OCI-LY1 (cell line): Measurements from ENCODE around the gene UBR4.

ENCODE experiments used
- H2AFZ ChIP-seq: fragments of 200-600 bp; sonication (generic), shearing (Covaris generic); 2 replicates; pipeline ENCODE4 v1.6.0; 2014; ENCODE audit warnings: antibody characterized with exemption, mild to moderate bottlenecking, low read length
- H3F3A ChIP-seq: fragments of 200-600 bp; sonication (generic), shearing (Covaris generic); 2 replicates; pipeline ENCODE4 v1.6.0; 2014; ENCODE audit warnings: mild to moderate bottlenecking, antibody characterized with exemption, low read length, moderate library complexity; ENCODE audit not compliant: insufficient read depth
- H3K27ac ChIP-seq: fragments of 200-600 bp; sonication (generic); 2 replicates; pipeline ENCODE4 v1.5.1; 2014; ENCODE audit warnings: low read length, mixed run types, mild to moderate bottlenecking, low read depth; ENCODE audit not compliant: poor library complexity, severe bottlenecking
- H3K27me3 ChIP-seq: fragments of 200-600 bp; sonication (generic); 2 replicates; pipeline ENCODE4 v1.6.0; 2014; ENCODE audit warnings: antibody characterized with exemption, mild to moderate bottlenecking, low read length, moderate library complexity; ENCODE audit not compliant: insufficient read depth
- H3K36me3 ChIP-seq: fragments of 200-600 bp; sonication (generic); 2 replicates; pipeline ENCODE4 v1.6.1; 2014; ENCODE audit warnings: mild to moderate bottlenecking, antibody characterized with exemption, low read length, moderate library complexity, mixed read lengths; ENCODE audit not compliant: insufficient read depth
- H3K4me1 ChIP-seq: fragments of 200-600 bp; sonication (generic); 2 replicates; pipeline ENCODE4 v1.5.1; 2014; ENCODE audit warnings: mild to moderate bottlenecking, low read length, moderate library complexity; ENCODE audit not compliant: insufficient read depth, severe bottlenecking
- H3K4me2 ChIP-seq: fragments of 200-600 bp; sonication (generic), shearing (Covaris generic); 2 replicates; pipeline ENCODE4 v1.6.1; 2014; ENCODE audit warnings: low read length
- H3K4me3 ChIP-seq: fragments of 200-600 bp; sonication (generic); 2 replicates; pipeline ENCODE4 v1.5.1; 2014; ENCODE audit warnings: low read length, low read depth, mild to moderate bottlenecking, mixed read lengths; ENCODE audit not compliant: poor library complexity, severe bottlenecking
- H3K79me2 ChIP-seq: fragments of 200-600 bp; shearing (Covaris generic); 2 replicates; pipeline ENCODE4 v1.6.1; 2016; ENCODE audit warnings: mixed run types, low read length, mixed read lengths; ENCODE audit not compliant: insufficient read depth
- H3K9ac ChIP-seq: fragments of 200-600 bp; sonication (generic), shearing (Covaris generic); 2 replicates; pipeline ENCODE4 v1.6.1; 2014; ENCODE audit warnings: mild to moderate bottlenecking, low read length, mixed read lengths
- H3K9me2 ChIP-seq: fragments of 200-600 bp; sonication (generic), shearing (Covaris generic); 2 replicates; pipeline ENCODE4 v1.6.1; 2014; ENCODE audit warnings: low read depth, mild to moderate bottlenecking, low read length, mixed read lengths
- H3K9me3 ChIP-seq: fragments of 200-600 bp; shearing (Covaris generic); 2 replicates; pipeline ENCODE4 v1.6.1; 2014; ENCODE audit warnings: low read length, mixed read lengths
- H4K20me1 ChIP-seq: fragments of 200-600 bp; sonication (generic), shearing (Covaris generic); 2 replicates; pipeline ENCODE4 v1.6.0; 2016; ENCODE audit warnings: mild to moderate bottlenecking, low read length; ENCODE audit not compliant: insufficient read depth
- EZH2 ChIP-seq: fragments of 200-600 bp; sonication (generic), shearing (Covaris generic); IDR thresholded peaks from 2 replicates; pipeline ENCODE4 v1.8.0; 2017; ENCODE audit warnings: borderline replicate concordance, mixed run types, mild to moderate bottlenecking, antibody characterized with exemption, low read length, moderate library complexity, mixed read lengths
- TF ChIP-seq, protein P1 (sequence below): fragments of 200-600 bp; sonication (generic), shearing (Covaris generic); IDR thresholded peaks from 2 replicates; pipeline ENCODE4 v1.5.1; 2017; ENCODE audit warnings: mild to moderate bottlenecking, antibody characterized with exemption, low read length, moderate library complexity, mixed read lengths

The UBR4 gene

DNA sequence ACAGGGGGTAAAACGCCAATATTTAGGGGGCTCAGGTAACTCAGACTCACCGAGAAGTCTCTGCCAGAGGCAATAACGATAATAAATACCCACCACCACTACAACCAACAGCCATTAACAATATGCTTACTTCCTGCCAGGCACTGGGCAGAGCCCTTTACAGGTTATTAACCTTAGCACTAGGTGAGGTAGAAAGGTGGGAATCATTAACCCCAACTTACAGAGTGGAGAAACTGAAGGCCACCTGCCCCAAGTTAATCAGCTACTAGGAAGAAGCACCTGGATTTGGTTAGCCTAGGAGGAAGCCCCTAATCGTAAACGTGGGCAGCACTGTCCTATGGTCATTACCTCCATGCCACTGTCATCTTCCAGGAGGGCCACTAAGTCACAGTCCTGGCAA is 110.0 kb downstream of the UBR4 start:
- Histone ChIP-seq H3K36me3 (peaks cover 100% of the 10 kb centered on the region), H3K9me3 (no peaks in the 10 kb centered on the region)
- TF ChIP-seq, protein P1, sequence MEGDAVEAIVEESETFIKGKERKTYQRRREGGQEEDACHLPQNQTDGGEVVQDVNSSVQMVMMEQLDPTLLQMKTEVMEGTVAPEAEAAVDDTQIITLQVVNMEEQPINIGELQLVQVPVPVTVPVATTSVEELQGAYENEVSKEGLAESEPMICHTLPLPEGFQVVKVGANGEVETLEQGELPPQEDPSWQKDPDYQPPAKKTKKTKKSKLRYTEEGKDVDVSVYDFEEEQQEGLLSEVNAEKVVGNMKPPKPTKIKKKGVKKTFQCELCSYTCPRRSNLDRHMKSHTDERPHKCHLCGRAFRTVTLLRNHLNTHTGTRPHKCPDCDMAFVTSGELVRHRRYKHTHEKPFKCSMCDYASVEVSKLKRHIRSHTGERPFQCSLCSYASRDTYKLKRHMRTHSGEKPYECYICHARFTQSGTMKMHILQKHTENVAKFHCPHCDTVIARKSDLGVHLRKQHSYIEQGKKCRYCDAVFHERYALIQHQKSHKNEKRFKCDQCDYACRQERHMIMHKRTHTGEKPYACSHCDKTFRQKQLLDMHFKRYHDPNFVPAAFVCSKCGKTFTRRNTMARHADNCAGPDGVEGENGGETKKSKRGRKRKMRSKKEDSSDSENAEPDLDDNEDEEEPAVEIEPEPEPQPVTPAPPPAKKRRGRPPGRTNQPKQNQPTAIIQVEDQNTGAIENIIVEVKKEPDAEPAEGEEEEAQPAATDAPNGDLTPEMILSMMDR, result no peak
- no peak for TF ChIP-seq EZH2

DNA sequence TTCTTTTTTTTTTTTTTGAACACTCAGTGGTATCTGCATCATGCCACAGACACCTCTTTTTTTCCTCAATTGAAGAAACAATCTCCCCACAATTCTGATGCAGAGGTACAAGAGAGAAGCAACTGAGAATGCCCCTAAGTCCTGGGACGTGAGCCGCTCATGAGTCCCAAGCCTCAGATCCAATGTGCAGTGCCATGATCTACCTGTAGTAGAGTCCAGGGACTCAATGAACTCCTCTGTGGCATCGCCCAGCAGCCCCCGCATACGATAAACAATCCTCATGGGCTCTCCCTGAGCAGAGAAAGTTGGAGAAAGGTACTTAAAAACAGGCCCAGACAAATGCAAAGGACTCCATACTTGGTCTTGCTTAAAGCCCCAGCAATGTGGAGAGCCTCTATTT is 113.1 kb downstream of the UBR4 start:
- H3K36me3 ChIP-seq, result peaks cover 100% of the 10 kb centered on the region
- no peak for TF ChIP-seq EZH2
- TF ChIP-seq, protein P1, result no peak
- H3K79me2 ChIP-seq, result no peaks in the 10 kb centered on the region
- H3K27me3 ChIP-seq, result no peaks in the 10 kb centered on the region
- H3K4me1 ChIP-seq, result no peaks in the 10 kb centered on the region
- H3F3A ChIP-seq, result no peaks in the 10 kb centered on the region
- H3K9me3 ChIP-seq, result no peaks in the 10 kb centered on the region
- H3K9ac ChIP-seq, result no peak overlapping the region
- no peak overlapping the region for H3K4me3 ChIP-seq
- no peak overlapping the region for H2AFZ ChIP-seq
- no peak overlapping the region for H3K27ac ChIP-seq
- H3K4me2 ChIP-seq, result no peak overlapping the region
- no peaks in the 10 kb centered on the region for H3K9me2 ChIP-seq
- H4K20me1 ChIP-seq, result no peaks in the 10 kb centered on the region

More for the DNA sequence above, 110.0 kb downstream of the UBR4 start:
- Histone ChIP-seq H3K79me2 (no peaks in the 10 kb centered on the region), H4K20me1 (no peaks in the 10 kb centered on the region), H3K9ac (no peak overlapping the region), H3F3A (no peaks in the 10 kb centered on the region), H2AFZ (no peak overlapping the region), H3K4me3 (no peak overlapping the region), H3K4me1 (no peaks in the 10 kb centered on the region), H3K4me2 (no peak overlapping the region), H3K9me2 (no peaks in the 10 kb centered on the region), H3K27me3 (no peaks in the 10 kb centered on the region), H3K27ac (no peak overlapping the region)

DNA sequence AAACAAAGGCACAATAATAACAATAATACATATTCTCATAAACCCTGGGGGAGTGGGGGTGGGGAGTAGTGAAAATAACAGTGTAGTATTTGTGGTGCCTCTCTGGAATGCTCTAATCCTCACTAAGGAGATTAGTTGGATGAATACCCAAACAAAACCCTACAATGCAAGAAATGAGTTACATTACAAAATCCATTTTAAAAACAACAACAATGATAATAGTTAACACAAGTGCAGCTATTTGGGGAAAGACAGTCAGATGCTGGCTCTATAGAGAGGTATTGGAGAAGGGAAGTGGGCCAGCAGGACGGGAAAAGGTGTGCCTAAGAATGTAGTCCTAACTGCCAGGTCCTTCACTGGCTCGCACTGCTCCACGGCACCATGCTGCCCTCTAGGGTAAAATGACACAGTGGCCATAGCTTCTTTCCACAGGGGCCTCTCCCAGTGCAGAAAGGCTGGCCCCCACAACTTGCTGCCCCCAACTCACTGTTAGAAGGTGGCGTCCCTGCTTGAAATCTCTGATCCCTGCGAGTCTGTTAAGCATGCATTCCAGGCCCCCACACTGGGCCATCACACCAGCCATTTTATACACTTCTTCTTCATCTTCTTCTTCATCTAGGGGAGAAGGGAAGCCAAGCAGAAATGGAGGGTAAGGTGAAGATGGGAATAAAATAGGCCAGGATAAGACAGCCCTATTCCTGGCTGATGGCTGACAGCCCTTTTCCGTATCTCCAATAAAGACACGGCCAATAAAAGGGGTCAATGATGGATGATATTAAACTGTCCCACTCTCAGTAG is 113.8 kb downstream of the UBR4 start:
- Histone ChIP-seq H2AFZ (no peak overlapping the region), H3K27ac (no peak overlapping the region), H3K79me2 (no peaks in the 10 kb centered on the region), H3F3A (no peaks in the 10 kb centered on the region), H3K27me3 (no peaks in the 10 kb centered on the region), H3K9me3 (no peaks in the 10 kb centered on the region), H3K9ac (no peak overlapping the region), H3K4me1 (no peaks in the 10 kb centered on the region), H3K36me3 (peaks cover 100% of the 10 kb centered on the region), H3K4me2 (no peak overlapping the region), H4K20me1 (no peaks in the 10 kb centered on the region), H3K9me2 (no peaks in the 10 kb centered on the region), H3K4me3 (no peak overlapping the region)
- no peak for TF ChIP-seq EZH2
- TF ChIP-seq, protein P1, result no peak
